Psoas muscle (tissue), 8 donors: ENCODE data around the gene CCNK. TPM values are rescaled to one million over a fixed set of nuclear protein-coding genes. Genes with fewer than 3 reads are reported as not detected.
A peak's percentile ranks its signal among the peaks of the same experiment; 100 is the strongest.

Experiments
- ATAC-seq, 4 donors: fragments of 200-7000 bp; cut with Tn5 transposase; one replicate each; pipeline ENCODE4 v1.9.1; 2020; ENCODE audit warnings: moderate library complexity in 3 of 4, mild to moderate bottlenecking in 2 of 4
- DNase-seq, 2 donors: peaks; one replicate each; pipeline ENCODE4 v3.0.0-alpha.2; 2020
- H3K27ac ChIP-seq: fragments of 200-600 bp; one replicate; pipeline ENCODE4 v1.8.0; 2022
- H3K27me3 ChIP-seq, 3 donors: fragments of 200-600 bp in 1 of 3; one replicate each; pipeline versions ENCODE4 v1.6.1 to v1.8.0; 2013 to 2022; ENCODE audit warnings: low read length in 2 of 3, mild to moderate bottlenecking in 2 of 3, moderate library complexity in 1 of 3; ENCODE audit not compliant: insufficient read depth in 3 of 3
- H3K36me3 ChIP-seq, 2 donors: fragments of 200-600 bp in 1 of 2; one replicate each; pipeline versions ENCODE4 v1.6.1 to v1.8.0; 2013 to 2022; ENCODE audit warnings: low read depth in 1 of 2, mild to moderate bottlenecking in 1 of 2, moderate library complexity in 1 of 2; ENCODE audit not compliant: insufficient read depth in 1 of 2
- H3K4me1 ChIP-seq: fragments of 200-600 bp; one replicate; pipeline ENCODE4 v1.8.0; 2022
- H3K4me3 ChIP-seq: fragments of 200-600 bp; one replicate; pipeline ENCODE4 v1.8.0; 2022; ENCODE audit warnings: mild to moderate bottlenecking
- H3K9me3 ChIP-seq: fragments of 200-600 bp; one replicate; pipeline ENCODE4 v1.8.0; 2022
- CTCF ChIP-seq: fragments of 200-600 bp; IDR thresholded peaks from one replicate; pipeline ENCODE4 v1.8.0; 2022; ENCODE audit warnings: antibody characterized with exemption
- WGBS, 3 donors: extraction: QIAGEN DNeasy Blood & Tissue Kit; methylation state at CpG; one replicate each; pipeline versions ENCODE4 v1.1.6 to v1.1.7; 2013; 5-methylcytosine and 5-hydroxymethylcytosine counted together
- intact Hi-C, 2 donors: fragments of 100-400 bp; cut with DNase I; formaldehyde crosslinking; loops; one replicate each; pipeline versions ENCODE4 v1.11.0 to v1.14.2; 2022
- polyA plus RNA-seq, 3 donors: library from polyadenylated mRNA; stranded (reverse); fragments of 200-250 nt; gene quantifications; one replicate each; pipeline ENCODE4 v1.2.3, GENCODE V29; 2013
- total RNA-seq, 4 donors: library from RNA; stranded (reverse); fragmentation: NEBNext Ultra II Directional in 2 of 4; extraction: Animal tissue kit (Norgen Biotek cat#: 25700) in 2 of 4; gene quantifications; one replicate each; pipeline versions ENCODE4 v1.2.1 to v1.2.4, GENCODE V29; 2021 to 2023
- donor health status: healthy with polysubstance abuse.
- donor health status: DM: no; HTN: no; CAD: no; lungs with moderate emphysema.
- donor health status: Bipolar disorder and iron deficiency.
- donor health status: healthy.
- donor health status: DM: yes; HTN: yes; CAD: no.
- donor health status: DM: no; HTN: no; CAD: no.
- donor health status: DM: no; HTN: no; CAD: no.
- donor health status: DM: yes; HTN: yes; CAD: no.

CCNK gene
- total and polyA plus RNA-seq, 7 donors, result 17.6 to 53.2 (median 39.8) TPM

GRCh38 chr14:99441918-99442317, 39.3 kb upstream of the CCNK start:
- WGBS, 3 donors, result 94 to 95% (median 94%) methylated on average over 7 of the region's 7 CpGs

GRCh38 chr14:99445931-99446330, 35.3 kb upstream of the CCNK start:
- H3K27ac ChIP-seq, result no peak overlapping the region
- DNase-seq, result no peak
- H3K27me3 ChIP-seq, result no peaks in the 10 kb centered on the region
- TF ChIP-seq CTCF, result no peak
- no peak overlapping the region for H3K4me3 ChIP-seq
- H3K9me3 ChIP-seq, result no peaks in the 10 kb centered on the region
- H3K4me1 ChIP-seq, result peaks cover 5% of the 10 kb centered on the region
- intact Hi-C loops, result no loop called here
- 61 to 73% (median 71%) methylated on average over 7 of the region's 7 CpGs for WGBS, 3 donors
- peaks cover 0 to 73% of the 10 kb centered on the region in 2 donors for H3K36me3 ChIP-seq
- peak in 1 of 4 donors; percentile 36 for ATAC-seq

More at GRCh38 chr14:99441918-99442317, 39.3 kb upstream of the CCNK start:
- Histone ChIP-seq H3K27ac (no peak overlapping the region), H3K36me3 (peaks cover 0 to 77% of the 10 kb centered on the region in 2 donors), H3K27me3 (no peaks in the 10 kb centered on the region), H3K4me1 (no peaks in the 10 kb centered on the region), H3K4me3 (no peak overlapping the region), H3K9me3 (no peaks in the 10 kb centered on the region)
- ATAC-seq, result no peak
- intact Hi-C loops, result no loop called here
- TF ChIP-seq CTCF, result no peak
- no peak for DNase-seq

- Histone ChIP-seq H3K36me3 (peaks cover 0 to 69% of the 10 kb centered on the region in 2 donors), H3K4me1 (peaks cover 7% of the 10 kb centered on the region), H3K9me3 (no peaks in the 10 kb centered on the region), H3K27me3 (no peaks in the 10 kb centered on the region), H3K27ac (no peak overlapping the region), H3K4me3 (no peak overlapping the region)
- ATAC-seq (no peak), DNase-seq (no peak)
- 85 to 90% (median 90%) methylated on average over 4 of the region's 4 CpGs for WGBS, 3 donors
- intact Hi-C loops, result no loop called here
- no peak for TF ChIP-seq CTCF
Measured at GRCh38 chr14:99447739-99448138, 33.5 kb upstream of the CCNK start.

GRCh38 chr14:99450266-99450665, 30.9 kb upstream of the CCNK start:
- intact Hi-C loops, result no loop called here
- ATAC-seq (no peak), DNase-seq (no peak)
- peaks cover 11% of the 10 kb centered on the region for H3K4me1 ChIP-seq
- H3K36me3 ChIP-seq, result peaks cover 0 to 75% of the 10 kb centered on the region in 2 donors
- no peaks in the 10 kb centered on the region for H3K27me3 ChIP-seq
- TF ChIP-seq CTCF, result no peak
- 75 to 92% (median 80%) methylated on average over 3 of the region's 3 CpGs for WGBS, 3 donors
- no peak overlapping the region for H3K27ac ChIP-seq
- H3K4me3 ChIP-seq, result no peak overlapping the region
- H3K9me3 ChIP-seq, result no peaks in the 10 kb centered on the region

GRCh38 chr14:99451234-99451633, 30.0 kb upstream of the CCNK start:
- WGBS, 3 donors, result 45 to 62% (median 47%) methylated on average over 5 of the region's 5 CpGs
- H3K36me3 ChIP-seq, result peaks cover 0 to 78% of the 10 kb centered on the region in 2 donors
- intact Hi-C loops, result no loop called here
- H3K9me3 ChIP-seq, result no peaks in the 10 kb centered on the region
- ATAC-seq (peak in 2 of 4 donors; percentile 36 to 54), DNase-seq (no peak)
- H3K27me3 ChIP-seq, result no peaks in the 10 kb centered on the region
- H3K27ac ChIP-seq, result peak overlapping the region; percentile 0
- H3K4me1 ChIP-seq, result peaks cover 11% of the 10 kb centered on the region
- no peak overlapping the region for H3K4me3 ChIP-seq
- no peak for TF ChIP-seq CTCF
